Suprapubic skin (tissue), 3 donors: Measurements from ENCODE around the gene MADCAM1.

Experiments
- EP300 ChIP-seq: sonication (generic); formaldehyde crosslinking; IDR thresholded peaks from one replicate; pipeline ENCODE4 v1.6.1; 2017; ENCODE audit warnings: antibody characterized with exemption
- TF ChIP-seq, protein P1 (sequence below), 2 donors: fragments of 200-600 bp in 1 of 2; fragments of 450-650 bp in 1 of 2; sonication (generic) in 1 of 2; IDR thresholded peaks; one replicate each; pipeline ENCODE4 v1.5.1; 2016 to 2019; ENCODE audit warnings: antibody characterized with exemption in 2 of 2, mild to moderate bottlenecking in 1 of 2, moderate library complexity in 1 of 2

DNA sequence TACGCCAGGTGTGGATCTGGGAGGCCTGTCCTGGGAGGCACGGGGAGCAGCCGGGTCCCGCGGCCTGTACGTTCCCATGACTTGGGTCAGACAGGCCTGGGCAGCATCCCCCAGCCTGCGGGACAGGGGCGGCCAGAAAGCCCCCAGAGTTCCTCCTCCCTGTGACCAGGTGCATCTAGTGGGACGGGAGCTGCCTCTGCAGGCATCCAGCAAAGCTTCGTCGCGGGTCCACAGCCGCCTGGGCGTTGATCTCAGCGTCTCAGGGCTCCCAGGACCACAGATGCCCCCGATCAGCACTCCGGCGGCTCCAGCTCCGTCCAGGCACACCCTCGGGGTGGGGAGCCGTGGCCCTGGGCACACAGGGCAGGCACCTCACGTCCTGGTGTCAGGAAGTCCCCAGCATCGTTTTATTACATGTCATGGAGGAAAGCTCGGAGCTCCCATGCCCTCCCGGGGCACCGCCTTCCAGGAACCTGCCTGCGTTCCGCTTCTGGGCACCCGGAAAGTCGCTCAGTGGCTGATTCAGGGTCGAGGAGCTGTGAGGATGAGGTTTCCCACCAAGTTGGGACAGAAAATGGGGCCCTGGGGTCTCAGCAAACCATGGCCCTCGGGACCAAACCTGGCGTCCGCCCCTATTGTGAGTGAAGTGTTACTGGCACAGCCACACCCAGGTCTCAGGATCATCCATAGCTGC lies 46.0 kb downstream of the MADCAM1 start:
- no peak for TF ChIP-seq EP300
- TF ChIP-seq, protein P1, sequence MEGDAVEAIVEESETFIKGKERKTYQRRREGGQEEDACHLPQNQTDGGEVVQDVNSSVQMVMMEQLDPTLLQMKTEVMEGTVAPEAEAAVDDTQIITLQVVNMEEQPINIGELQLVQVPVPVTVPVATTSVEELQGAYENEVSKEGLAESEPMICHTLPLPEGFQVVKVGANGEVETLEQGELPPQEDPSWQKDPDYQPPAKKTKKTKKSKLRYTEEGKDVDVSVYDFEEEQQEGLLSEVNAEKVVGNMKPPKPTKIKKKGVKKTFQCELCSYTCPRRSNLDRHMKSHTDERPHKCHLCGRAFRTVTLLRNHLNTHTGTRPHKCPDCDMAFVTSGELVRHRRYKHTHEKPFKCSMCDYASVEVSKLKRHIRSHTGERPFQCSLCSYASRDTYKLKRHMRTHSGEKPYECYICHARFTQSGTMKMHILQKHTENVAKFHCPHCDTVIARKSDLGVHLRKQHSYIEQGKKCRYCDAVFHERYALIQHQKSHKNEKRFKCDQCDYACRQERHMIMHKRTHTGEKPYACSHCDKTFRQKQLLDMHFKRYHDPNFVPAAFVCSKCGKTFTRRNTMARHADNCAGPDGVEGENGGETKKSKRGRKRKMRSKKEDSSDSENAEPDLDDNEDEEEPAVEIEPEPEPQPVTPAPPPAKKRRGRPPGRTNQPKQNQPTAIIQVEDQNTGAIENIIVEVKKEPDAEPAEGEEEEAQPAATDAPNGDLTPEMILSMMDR (IDR thresholded peaks at IDR 0.05): no peak
